ENCODE data around the gene ETV3.

DNA sequence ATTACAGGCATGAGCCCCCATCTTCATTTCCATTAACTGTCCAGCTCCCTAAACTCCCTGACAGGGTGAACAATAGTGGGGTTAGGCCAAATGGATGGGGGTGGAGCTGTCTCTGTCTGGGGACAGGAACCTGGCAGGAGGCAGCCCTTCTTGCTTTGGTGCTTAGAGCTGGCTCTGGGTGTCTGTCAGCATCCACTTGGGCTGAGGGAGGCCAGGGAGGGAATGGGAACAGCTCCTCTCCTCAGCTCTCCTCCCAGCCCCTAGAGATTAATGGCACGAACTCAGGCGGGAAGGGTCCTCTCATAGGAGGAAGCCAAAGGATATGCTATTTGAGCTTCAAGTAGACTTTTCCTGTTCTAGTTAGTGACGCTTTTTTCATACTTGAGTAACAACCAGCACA is 27.5 kb downstream of the ETV3 start:
- TF ChIP-seq, protein P1, sequence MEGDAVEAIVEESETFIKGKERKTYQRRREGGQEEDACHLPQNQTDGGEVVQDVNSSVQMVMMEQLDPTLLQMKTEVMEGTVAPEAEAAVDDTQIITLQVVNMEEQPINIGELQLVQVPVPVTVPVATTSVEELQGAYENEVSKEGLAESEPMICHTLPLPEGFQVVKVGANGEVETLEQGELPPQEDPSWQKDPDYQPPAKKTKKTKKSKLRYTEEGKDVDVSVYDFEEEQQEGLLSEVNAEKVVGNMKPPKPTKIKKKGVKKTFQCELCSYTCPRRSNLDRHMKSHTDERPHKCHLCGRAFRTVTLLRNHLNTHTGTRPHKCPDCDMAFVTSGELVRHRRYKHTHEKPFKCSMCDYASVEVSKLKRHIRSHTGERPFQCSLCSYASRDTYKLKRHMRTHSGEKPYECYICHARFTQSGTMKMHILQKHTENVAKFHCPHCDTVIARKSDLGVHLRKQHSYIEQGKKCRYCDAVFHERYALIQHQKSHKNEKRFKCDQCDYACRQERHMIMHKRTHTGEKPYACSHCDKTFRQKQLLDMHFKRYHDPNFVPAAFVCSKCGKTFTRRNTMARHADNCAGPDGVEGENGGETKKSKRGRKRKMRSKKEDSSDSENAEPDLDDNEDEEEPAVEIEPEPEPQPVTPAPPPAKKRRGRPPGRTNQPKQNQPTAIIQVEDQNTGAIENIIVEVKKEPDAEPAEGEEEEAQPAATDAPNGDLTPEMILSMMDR (IDR thresholded peaks at IDR 0.05; ENCODE audit: low read depth, low read length): no peak
- no peak for TF ChIP-seq EZH2phosphoT487 (IDR thresholded peaks at IDR 0.05; ENCODE audit: low read depth)
